Adrenal gland (tissue), 12 donors: ENCODE measurements around the gene LY6G6D. TPM values are rescaled to one million over a fixed set of nuclear protein-coding genes. Genes with fewer than 3 reads are reported as not detected.

Source experiments
- DNase-seq, 7 donors: peaks; one replicate each; pipeline ENCODE4 v3.0.0-alpha.2; 2019 to 2020
- H3K27ac ChIP-seq, 5 donors: fragments of 200-600 bp; sonication (generic) in 4 of 5; 1 replicate in 3 of 5; 2 replicates in 2 of 5; pipeline versions ENCODE4 v1.5.1 to v1.8.0; 2016 to 2020; ENCODE audit warnings: mild to moderate bottlenecking in 1 of 5
- H3K27me3 ChIP-seq: fragments of 200-600 bp; 2 replicates; pipeline ENCODE4 v1.8.0; 2021
- H3K36me3 ChIP-seq, 2 donors: fragments of 200-600 bp; replicated peaks in 1 of 2; 1 replicate in 1 of 2; 2 replicates in 1 of 2; pipeline versions ENCODE4 v1.5.1 to v1.8.0; 2018 to 2022
- H3K4me1 ChIP-seq, 2 donors: fragments of 200-600 bp; replicated peaks in 1 of 2; 1 replicate in 1 of 2; 2 replicates in 1 of 2; pipeline versions ENCODE4 v1.5.1 to v1.8.0; 2018 to 2021
- H3K4me3 ChIP-seq, 4 donors: fragments of 200-600 bp; sonication (generic) in 3 of 4; one replicate each; pipeline ENCODE4 v1.5.1; 2016 to 2018
- H3K9me3 ChIP-seq, 3 donors: fragments of 200-600 bp; sonication (generic) in 1 of 3; replicated peaks in 1 of 3; 1 replicate in 2 of 3; 2 replicates in 1 of 3; pipeline versions ENCODE4 v1.5.1 to v1.8.0; 2016 to 2021
- CTCF ChIP-seq, 6 experiments: fragments of 450-650 bp in 4 of 6; fragments of 200-600 bp in 2 of 6; sonication (generic) in 1 of 6; IDR thresholded peaks; 1 replicate in 5 of 6; 2 replicates in 1 of 6; pipeline versions ENCODE4 v1.5.1 to v1.8.0; 2016 to 2021; ENCODE audit warnings: antibody characterized with exemption in 6 of 6, mild to moderate bottlenecking in 2 of 6, moderate library complexity in 1 of 6
- POLR2A ChIP-seq, 2 donors: fragments of 450-650 bp; IDR thresholded peaks; one replicate each; pipeline ENCODE4 v1.6.1; 2017; ENCODE audit warnings: antibody characterized with exemption in 2 of 2, mild to moderate bottlenecking in 2 of 2, moderate library complexity in 1 of 2
- WGBS, 4 donors: extraction: QIAGEN DNeasy Blood & Tissue Kit in 2 of 4; methylation state at CpG; one replicate each; pipeline versions ENCODE4 v1.1.5 to v1.1.7; 2013 to 2017; 5-methylcytosine and 5-hydroxymethylcytosine counted together
- intact Hi-C, 2 donors: fragments of 100-400 bp; cut with DNase I; formaldehyde crosslinking; loops; one replicate each; pipeline versions ENCODE4 v1.14.1 to v1.15.0; 2022 to 2023
- polyA plus RNA-seq, 3 donors: library from polyadenylated mRNA; stranded (reverse); fragments of 200-250 nt in 2 of 3; fragments of 350-450 nt in 1 of 3; fragmentation: Illumina TruSeq in 1 of 3; extraction: RNeasy Lipid Tissue Mini Kit (QIAGEN cat#74804) in 1 of 3; gene quantifications; one replicate each; pipeline ENCODE4 v1.2.3, GENCODE V29; 2013 to 2014
- total RNA-seq, 9 donors: library from RNA; depleted of rRNA in 4 of 9; stranded (reverse); fragments of >200 nt in 4 of 9; fragments of 120-200 nt in 1 of 9; fragmentation: NEBNext Ultra II Directional in 1 of 9; extraction: Animal tissue kit (Norgen Biotek cat#: 25700) in 1 of 9; gene quantifications; one replicate each; pipeline versions ENCODE4 v1.1.0 to v1.2.4, GENCODE V29; 2013 to 2023
- donor health status: healthy with polysubstance abuse.
- donor health status: Bipolar disorder and iron deficiency.
- donor health status: DM: yes; HTN: yes; CAD: no.
- donor health status: DM: no; HTN: no; CAD: no.
- donor health status: DM: no; HTN: no; CAD: no.
- donor health status: DM: yes; HTN: yes; CAD: no.

Gene LY6G6D
- total and polyA plus RNA-seq, 12 donors, result not detected

GRCh38 chr6:31728767-31729514 lies 13.8 kb downstream of the LY6G6D start, which contains the start of gene DDAH2:
DDAH2 (minus strand) TSS chr6:31729299; CDS start chr6:31729161, 138 bp downstream.
- Histone ChIP-seq H3K9me3 (no peaks in the 10 kb centered on the region), H3K4me1 (peaks cover 6 to 56% of the 10 kb centered on the region in 2 donors), H3K4me3 (peak within 1 kb of the TSS in 3 of 4 donors; percentile 43 to 78 (median 51)), H3K36me3 (peaks cover 0 to 36% of the 10 kb centered on the region in 2 donors), H3K27ac (peak within 1 kb of the TSS; percentile 50 to 93 (median 61)), H3K27me3 (no peaks in the 10 kb centered on the region)
- intact Hi-C loops, result no loop called here
- WGBS, 4 donors, result 20 to 24% (median 22%) methylated on average over 27 to 36 of the region's 36 CpGs
- no peak for TF ChIP-seq POLR2A (IDR thresholded peaks at IDR 0.05)
- DNase-seq, result peak in 2 of 7 donors; percentile 37 to 47

GRCh38 chr6:31729515-31729978 lies 14.4 kb downstream of the LY6G6D start:
- peaks cover 0 to 37% of the 10 kb centered on the region in 2 donors for H3K36me3 ChIP-seq
- peak; percentile 86 to 95 (median 90) for DNase-seq
- no peaks in the 10 kb centered on the region for H3K27me3 ChIP-seq
- WGBS, 4 donors, result 0% methylated on average over 13 to 29 of the region's 29 CpGs
- peak overlapping the region in 3 of 4 donors; percentile 43 to 78 (median 51) for H3K4me3 ChIP-seq
- H3K27ac ChIP-seq, result peak overlapping the region; percentile 50 to 93 (median 61)
- H3K9me3 ChIP-seq, result no peaks in the 10 kb centered on the region
- H3K4me1 ChIP-seq, result peaks cover 11 to 62% of the 10 kb centered on the region in 2 donors
- intact Hi-C loops, result no loop called here
- TF ChIP-seq POLR2A (IDR thresholded peaks at IDR 0.05) (peak; percentile 21 to 45), CTCF (IDR thresholded peaks at IDR 0.05) (peak; percentile 26 to 81 (median 64))

- Histone ChIP-seq H3K9me3 (no peaks in the 10 kb centered on the region), H3K4me3 (peak overlapping the region in 3 of 4 donors; percentile 43 to 78 (median 51)), H3K27me3 (no peaks in the 10 kb centered on the region), H3K4me1 (peaks cover 14 to 66% of the 10 kb centered on the region in 2 donors), H3K36me3 (peaks cover 0 to 37% of the 10 kb centered on the region in 2 donors), H3K27ac (peak overlapping the region; percentile 50 to 93 (median 61))
- DNase-seq, result peak; percentile 64 to 88 (median 83)
- intact Hi-C loops, result loop anchor here in 1 of 2 donors (10.0 kb wide), 1 partner anchor 1685 kb away; the partner anchor contains the start of genes CUTA and PHF1
- 4 to 6% (median 4%) methylated on average over 23 to 46 of the region's 46 CpGs for WGBS, 4 donors
- TF ChIP-seq CTCF (IDR thresholded peaks at IDR 0.05) (no peak), POLR2A (IDR thresholded peaks at IDR 0.05) (no peak)
These were observed 15.0 kb downstream of the LY6G6D start for GRCh38 chr6:31729979-31730630.

GRCh38 chr6:31730631-31731086 lies 15.5 kb downstream of the LY6G6D start:
- TF ChIP-seq POLR2A (IDR thresholded peaks at IDR 0.05) (no peak), CTCF (IDR thresholded peaks at IDR 0.05) (no peak)
- intact Hi-C loops, result loop anchor here in 1 of 2 donors (10.0 kb wide), 1 partner anchor 1684 kb away; the partner anchor contains the start of genes CUTA and PHF1
- Histone ChIP-seq H3K4me1 (peaks cover 14 to 66% of the 10 kb centered on the region in 2 donors), H3K36me3 (peaks cover 0 to 37% of the 10 kb centered on the region in 2 donors), H3K9me3 (no peaks in the 10 kb centered on the region), H3K4me3 (no peak overlapping the region), H3K27me3 (no peaks in the 10 kb centered on the region), H3K27ac (peak overlapping the region in 3 of 5 donors; percentile 58 to 93 (median 86))
- 91 to 93% (median 92%) methylated on average over 10 to 11 of the region's 11 CpGs for WGBS, 4 donors
- DNase-seq, result no peak
